ACHN (cell line): ENCODE results near the gene MMP15.
A peak's percentile ranks its signal among the peaks of the same experiment; 100 is the strongest.
"Not testable (repeated sequence)": the region's sequence is repeated elsewhere in the genome, so short reads cannot be mapped to it uniquely, and the experiment has no call there.

Experiments used
- DNase-seq: peaks from one replicate; pipeline ENCODE4 v3.0.0-alpha.2; 2015
- in situ Hi-C: cut with HindIII; loops from 2 replicates; pipeline ENCODE4 v1.10.0; 2017; ENCODE audit warnings: low sequenced_read_pairs, low pct_ligation_motif_present, low pct_unique_long_range_greater_than_20kb

MMP15 gene

DNA sequence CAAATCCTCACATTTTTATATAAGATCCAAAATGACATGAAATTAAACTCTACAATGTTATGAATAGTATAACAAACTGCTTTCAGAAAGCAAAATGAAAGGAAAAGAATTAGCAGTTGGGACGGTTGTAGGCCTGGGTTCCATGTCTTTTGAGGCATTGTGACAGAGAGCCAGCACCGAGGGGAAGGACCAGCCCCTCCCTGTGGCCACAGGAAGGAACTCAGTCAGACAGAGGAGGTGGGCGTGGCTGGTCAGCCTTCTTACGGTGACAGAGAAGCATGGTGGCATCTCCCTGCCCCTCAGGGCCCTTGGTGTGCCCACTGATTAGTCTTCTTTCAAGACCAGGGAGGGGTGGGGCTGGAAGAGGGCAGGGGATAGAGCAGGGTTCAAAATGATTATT is 30.8 kb upstream of the MMP15 start:
- peak; percentile 67 for DNase-seq
- in situ Hi-C loops = no loop called here

DNA sequence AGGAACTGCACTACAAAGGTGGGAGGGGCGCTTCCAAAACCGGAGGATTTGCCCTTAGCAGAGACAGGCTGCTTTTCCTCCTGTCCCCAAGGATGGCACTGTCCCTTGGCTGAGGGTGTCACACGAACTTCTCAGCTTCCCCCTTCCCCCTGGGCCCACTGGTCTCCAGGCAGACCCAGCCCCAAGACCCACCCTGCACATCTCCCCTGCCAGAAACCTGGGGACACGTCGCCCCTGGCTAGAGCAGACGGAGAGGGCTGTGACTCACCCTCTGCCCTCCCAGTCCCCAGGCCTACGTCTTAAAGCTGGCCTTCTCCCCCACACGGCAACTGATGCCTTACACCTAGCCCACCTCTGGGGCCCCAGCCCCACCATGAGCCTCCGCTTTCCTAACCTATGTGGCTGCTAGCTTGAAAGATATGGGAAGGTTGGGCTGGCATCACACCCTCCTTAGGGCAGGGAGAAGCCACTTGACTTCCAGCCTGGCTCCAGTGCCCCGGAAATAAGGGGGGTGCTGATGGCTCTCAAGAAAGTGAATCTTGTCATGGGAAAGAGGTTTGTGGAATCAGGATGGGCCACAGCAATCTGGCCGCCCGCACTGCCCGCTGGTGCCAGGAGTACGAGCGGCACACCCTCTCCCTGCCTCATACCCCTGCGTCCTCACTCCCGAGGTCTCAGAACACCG is 29.7 kb upstream of the MMP15 start:
- in situ Hi-C loops = no loop called here
- DNase-seq = no peak

DNA sequence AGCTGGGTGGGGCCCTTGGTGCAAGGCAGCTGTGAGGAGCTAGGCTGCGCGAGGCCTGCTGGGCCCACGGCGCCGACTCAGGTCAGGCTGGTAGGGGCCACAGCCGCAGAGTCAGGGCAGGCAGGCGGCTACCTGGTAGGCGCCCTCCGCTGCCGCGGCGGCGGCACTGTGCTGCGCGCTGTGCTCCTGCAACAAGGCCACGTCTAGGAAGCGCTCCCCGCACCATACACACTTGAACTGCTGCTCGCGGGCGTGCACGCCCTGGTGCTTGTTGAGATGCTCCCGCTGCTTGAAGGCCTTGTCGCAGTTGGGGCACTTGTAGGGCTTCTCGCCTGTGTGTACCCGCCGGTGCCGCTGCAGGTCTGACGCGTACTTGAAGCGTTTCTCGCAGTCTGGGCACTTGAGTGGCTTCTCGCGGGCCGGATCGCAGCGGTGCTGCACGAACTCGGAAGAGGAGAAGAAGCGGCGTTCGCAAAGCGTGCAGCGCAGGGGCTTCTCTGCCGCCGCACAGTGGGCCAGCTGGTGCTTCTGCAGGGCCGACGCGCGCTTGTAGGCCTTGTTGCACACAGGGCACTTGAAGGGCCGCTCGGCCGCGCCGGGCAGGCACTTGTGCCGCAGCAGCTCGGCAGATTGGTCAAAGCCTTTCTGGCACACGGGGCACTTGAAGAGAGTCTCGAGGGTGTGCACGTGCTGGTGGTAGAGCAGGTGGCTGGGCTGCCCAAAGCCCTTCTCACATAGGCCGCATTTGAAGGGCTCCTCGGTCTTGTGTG is 29.0 kb upstream of the MMP15 start:
- DNase-seq = no peak
- in situ Hi-C loops = no loop called here

DNA sequence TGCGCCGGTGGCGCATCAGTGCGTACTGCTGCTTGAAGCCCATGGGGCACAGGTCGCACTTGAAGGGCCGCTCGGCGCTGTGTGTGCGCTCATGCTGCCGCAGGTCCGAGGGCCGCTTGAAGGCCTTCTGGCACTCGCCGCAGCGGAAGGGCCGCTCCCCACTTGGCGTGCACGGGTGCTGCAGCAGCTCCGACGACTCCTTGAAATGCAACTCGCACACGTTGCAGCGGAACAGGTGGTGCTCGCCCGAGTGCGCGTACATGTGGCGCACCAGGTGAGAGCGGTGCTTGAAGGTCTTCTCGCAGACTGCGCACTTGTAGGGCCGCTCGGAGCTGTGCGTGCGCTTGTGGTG is 28.4 kb upstream of the MMP15 start:
- in situ Hi-C loops = no loop called here

DNA sequence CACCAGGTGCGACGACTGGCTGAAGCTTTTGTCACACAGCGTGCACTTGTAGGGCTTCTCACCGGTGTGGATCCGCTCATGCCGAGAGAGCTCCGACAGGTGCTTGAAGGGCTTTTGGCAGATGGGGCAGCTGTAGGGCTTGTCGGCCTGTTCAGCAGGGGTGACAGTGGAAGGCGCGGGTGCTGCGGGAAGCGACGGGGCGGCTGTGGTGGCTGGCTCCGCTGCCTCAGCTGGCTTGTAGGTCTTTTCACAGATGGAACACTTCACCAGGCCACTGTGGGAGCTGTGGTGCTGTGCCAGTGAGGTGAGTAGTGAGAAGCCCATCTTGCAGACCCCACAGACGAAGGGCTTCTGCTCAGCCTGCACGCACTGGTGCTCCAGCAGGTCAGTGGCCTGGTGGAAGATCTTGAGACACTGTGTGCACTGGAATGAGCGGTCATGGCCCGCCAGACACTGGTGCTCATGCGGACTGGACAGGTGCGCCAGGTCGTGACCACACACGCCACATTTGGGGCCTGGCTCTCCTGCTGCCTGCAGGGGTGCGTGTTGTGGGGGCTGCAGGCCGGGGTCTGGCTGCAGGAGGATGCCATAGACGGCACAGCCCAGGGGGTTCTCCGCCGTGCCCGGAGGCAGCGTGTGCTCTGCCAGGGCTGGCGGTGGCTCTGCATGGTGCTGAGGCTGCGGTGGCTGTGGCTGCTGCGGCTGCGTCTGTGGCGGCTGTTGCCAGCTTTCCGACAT is 27.9 kb upstream of the MMP15 start:
- in situ Hi-C loops = no loop called here
- no peak for DNase-seq

More for the DNA sequence above, 28.4 kb upstream of the MMP15 start:
- DNase-seq = no peak

DNA sequence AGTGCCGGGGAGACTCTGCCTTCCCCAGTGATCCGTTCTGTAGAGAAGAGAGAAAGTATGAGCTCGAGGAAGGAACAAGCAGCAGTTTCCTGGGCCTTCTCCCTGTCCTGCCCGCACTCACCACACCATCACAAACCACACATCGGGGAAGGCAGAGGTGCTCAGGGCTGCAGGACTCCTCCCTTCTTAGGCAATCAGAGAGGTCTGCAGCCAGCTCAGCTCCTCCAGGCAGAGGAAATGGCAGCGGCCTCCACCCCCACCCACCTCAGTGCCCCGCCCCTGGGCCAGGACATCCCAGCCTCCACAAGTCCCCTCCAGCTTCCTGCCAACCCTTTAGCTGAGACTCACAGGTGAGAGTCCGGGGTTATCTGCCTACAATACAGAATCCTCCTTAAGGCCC is 27.1 kb upstream of the MMP15 start:
- DNase-seq = no peak
- in situ Hi-C loops = no loop called here

DNA sequence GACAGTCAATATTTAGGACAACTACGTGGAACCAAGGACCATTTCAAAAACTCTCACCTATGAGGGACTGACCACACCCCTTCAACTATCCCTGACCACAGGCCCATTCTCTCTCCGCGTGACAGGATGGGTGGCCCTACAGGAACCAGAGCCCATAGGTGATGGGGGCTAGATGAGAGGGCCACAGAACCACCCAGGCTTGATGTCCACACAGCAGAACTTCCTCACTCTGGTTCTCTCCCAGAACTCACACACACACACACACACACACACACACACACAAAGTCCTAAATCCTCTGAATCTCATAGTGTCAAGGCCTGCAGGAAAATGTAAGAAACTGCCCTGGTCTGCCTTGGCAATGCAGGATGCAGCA is 26.6 kb upstream of the MMP15 start:
- in situ Hi-C loops = no loop called here
- no peak for DNase-seq

DNA sequence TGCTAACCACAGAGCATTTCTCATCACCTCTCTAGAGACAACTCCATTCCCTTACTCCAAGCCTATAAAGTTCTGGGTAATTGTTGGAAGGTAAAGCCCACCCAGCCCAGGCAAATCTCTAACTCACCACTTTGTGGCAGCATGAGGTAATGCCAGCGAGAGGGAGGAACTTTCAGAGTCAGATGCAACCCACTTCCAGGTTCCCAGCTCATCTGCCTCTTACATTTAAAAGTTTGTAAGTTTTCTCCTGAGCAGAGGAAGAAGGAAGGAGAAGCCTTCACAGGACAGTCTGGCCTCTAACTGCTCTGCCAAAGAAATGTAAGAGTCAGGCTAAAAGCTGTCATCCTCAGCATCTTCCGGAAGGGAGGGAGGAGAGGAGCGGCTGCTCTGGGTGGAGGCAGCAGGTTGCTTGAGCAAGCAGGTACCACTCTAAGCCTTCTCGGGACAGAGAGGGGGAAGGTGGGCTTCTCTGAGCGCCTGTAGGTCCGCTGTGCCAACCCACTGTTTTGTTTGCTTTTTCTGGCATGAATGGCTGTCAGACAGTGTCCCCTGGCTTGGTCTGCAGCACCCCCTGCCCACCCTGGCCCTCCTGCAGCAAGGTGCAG is 26.1 kb upstream of the MMP15 start:
- peak; percentile 38 for DNase-seq
- in situ Hi-C loops = no loop called here

DNA sequence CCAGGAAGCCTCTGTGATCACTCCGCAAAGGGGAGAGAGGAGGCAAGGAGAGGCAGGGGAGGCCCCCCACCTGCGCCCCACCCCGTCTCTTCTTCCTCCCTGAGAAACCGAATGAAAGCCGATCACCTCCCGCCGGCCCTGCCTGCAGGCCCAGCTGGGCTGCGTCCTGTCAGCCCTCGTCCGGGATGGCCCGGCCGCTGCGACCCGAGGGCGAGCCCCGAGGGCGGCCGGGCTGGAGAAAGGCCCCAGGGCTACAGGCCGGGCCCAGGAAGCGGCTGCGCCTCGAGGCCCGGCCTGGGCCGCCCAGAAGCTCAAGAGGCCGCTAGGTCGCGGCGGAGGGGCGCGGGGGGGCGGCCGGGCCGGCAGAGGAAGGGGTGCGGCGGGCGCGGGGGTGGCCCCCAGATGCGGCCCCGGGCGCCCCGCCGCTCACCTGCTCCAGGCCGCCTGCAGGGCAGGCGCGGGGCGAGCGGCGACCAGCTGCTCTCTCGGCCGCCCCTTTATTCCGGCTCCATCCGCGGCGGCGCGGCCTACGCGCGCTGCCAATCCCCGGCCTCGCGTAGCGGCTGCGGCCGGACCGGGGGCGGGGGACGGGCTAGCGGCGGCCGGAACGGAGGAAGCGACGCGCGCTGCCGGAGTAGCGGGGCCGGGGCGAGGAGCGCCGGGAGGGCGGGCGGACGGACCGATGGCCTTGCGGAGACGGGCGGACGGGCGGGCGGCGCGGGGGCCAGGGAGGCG is 25.4 kb upstream of the MMP15 start, which contains the start of gene ZNF319:
Gene ZNF319 (minus strand): TSS at position 702 of the 735 bp plus-strand sequence. CDS start 2,407 bp downstream, outside the sequence.
- DNase-seq = peak; percentile 34
- in situ Hi-C loops = no loop called here

DNA sequence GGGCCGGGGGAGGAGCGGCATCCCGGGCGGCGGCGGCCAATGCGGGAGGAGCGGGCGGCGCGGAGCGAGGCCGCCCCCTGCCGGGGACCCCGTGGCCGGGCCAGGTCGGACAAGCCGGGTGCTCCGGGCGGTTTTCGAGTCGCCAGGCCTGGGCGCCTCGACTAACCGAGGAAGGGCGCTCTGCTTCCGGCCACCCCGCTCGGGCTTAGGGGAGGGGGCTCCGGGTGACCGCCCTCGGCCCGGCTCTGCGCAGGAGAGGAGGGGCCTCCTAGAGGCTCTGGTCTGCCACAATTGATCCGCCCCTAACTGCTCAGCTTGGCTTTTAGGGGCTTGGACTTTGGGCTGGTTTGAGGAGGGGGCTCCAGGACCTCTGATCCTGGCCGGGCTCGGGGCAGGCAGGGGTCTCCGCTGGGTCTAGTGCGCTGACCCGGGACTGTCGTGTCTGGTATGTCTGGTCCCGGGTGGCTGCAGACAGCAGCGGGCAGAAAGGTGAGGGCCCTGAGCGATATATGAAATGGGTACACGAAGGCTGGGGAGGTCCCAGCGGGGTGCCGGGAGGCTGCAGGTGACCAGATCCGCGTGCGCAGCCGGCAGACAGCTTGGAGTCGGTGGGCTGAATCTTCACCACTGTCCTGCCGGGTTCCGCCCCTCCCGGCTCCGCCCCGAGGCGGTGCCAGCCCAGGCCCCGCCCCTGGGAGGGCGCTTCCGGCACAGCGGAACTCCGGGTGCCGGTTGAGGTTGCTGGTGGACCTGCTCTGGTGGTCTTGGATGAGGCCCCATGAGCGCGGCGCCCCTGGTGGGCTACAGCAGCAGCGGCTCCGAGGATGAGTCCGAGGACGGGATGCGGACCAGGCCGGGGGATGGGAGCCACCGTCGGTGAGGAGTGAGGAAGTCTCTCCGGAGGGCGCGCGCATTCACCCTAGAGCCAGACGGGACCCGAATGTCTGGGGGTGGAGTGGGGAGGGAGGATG is 24.6 kb upstream of the MMP15 start, which contains the start of gene USB1:
Gene USB1 (plus strand): TSS at position 702 of the 971 bp plus-strand sequence. CDS start 77 bp downstream, at position 779.
- peak; percentile 93 for DNase-seq
- in situ Hi-C loops = no loop called here

DNA sequence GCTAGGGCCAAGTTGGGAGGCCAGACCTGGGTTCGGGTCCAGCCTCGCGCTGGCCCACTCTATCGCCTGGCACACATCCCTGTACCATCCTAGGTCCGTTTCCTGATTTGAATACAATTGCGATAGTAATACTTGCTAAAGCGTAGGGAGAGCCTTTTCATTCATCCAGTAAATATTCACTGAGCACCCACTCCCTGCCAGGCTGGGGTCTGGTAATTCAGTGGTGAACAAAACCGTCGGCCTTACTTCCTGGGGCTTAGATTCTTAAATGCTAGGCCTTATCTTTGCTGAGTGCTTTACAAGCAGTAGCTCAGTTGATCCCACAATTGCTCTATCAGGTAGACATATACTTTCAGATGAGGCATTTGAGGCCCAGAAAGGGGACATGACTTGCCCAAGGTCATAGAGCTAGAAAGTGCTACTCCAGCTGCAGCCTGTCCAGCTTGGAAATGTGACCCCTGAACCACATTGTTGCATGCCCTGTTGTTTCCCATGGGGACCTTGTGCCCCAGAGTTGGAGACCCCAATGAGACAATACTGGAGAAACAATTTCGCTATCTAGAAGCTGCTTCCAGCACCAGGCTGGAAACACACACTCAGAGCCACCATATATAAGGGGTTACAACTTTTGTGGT is 23.7 kb upstream of the MMP15 start:
- in situ Hi-C loops = no loop called here

DNA sequence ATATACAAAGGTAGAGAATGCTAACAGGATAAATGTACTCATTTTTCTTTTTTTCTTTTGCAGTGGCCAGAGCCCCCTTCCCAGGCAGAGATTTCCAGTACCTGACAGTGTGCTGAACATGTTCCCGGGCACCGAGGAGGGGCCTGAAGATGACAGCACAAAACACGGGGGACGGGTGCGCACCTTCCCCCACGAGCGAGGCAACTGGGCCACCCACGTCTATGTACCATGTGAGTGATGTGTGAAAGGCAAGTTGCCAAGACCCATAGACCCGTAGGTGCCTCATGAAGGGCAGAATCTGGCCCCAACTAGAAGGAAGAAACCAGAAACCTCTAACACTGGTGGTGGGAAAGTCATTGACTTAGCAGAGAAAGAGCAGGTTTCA is 23.1 kb upstream of the MMP15 start:
- no peak for DNase-seq
- in situ Hi-C loops = no loop called here

More for the DNA sequence above, 23.7 kb upstream of the MMP15 start:
- DNase-seq = no peak

DNA sequence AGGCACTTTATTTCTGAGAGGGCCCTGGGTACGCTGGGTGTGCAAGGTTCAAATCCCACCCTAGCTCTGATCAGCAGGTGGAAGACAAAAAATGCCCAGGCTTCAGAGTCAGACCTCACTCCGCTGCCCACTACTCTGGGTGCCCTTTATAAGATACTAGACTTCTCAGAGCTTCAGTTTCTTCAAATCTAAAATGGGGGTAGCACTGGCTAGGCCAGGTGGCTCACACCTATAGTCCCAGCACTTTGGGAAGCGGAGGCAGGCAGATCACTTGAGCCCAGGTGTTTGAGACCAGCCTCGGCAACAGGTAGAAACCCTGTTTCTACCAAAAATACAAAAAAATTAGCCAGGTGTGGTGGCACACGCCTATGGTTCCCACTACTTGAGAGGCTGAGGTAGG is 22.6 kb upstream of the MMP15 start:
- in situ Hi-C loops = no loop called here

DNA sequence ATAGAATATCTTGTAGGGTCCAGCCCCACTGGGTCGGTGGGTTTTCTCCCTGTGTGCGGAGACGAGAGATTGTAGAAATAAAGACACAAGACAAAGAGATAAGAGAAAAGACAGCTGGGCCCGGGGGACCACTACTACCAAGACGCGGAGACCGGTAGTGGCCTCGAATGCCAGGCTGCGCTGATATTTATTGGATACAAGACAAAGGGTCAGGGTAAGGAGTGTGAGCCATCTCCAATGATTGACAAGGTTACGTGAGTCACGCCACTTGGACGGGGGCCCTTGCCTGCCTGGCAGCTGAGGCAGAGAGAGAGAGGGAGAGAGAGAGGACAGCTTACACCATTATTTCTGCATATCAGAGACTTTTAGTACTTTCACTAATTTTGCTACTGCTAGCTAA is 20.8 kb upstream of the MMP15 start:
- peak; percentile 87 for DNase-seq
- in situ Hi-C loops = not testable (repeated sequence)

More for the DNA sequence above, 22.6 kb upstream of the MMP15 start:
- no peak for DNase-seq

DNA sequence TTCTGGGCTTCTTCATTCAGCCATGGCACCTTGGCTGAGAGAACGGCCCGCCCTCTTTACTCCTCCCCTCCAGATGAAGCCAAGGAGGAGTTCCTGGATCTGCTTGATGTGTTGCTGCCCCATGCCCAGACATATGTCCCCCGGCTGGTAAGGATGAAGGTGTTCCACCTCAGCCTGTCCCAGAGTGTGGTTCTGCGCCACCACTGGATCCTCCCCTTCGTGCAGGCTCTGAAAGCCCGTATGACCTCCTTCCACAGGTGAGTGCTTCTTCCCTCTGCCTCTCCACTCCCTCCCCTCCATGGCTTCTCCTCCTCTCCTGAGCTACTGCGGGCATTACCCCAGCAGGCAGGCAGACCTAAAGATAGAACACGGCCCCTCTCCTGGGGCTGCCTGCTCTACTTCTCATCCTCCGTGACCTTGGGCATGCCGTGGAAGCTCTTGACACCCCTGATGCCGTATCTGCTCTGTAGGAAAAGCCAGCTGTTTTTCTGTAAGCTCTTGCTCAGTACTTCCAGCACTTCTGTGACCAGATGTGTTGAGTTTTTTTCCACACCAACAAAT is 15.6 kb upstream of the MMP15 start:
- in situ Hi-C loops = no loop called here
- no peak for DNase-seq

DNA sequence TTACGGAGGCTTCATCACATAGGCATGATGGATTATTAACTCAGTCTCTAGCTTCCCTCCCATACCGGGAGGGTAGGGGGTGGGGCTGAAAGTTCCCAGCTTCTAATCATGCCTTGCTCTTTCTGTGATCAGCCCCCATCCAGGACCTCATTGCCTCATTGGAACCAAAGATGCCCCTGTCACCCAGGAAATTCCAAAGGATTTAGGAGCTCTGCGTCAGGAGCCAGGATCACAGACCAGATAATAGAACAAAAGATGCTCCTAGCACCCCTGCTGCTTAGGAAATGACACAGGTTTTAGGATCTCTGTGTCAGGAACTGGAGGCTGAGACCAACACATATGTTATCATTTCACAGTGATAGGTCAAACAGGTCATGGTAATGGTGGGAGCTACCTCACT is 14.7 kb upstream of the MMP15 start:
- in situ Hi-C loops = no loop called here
- no peak for DNase-seq

DNA sequence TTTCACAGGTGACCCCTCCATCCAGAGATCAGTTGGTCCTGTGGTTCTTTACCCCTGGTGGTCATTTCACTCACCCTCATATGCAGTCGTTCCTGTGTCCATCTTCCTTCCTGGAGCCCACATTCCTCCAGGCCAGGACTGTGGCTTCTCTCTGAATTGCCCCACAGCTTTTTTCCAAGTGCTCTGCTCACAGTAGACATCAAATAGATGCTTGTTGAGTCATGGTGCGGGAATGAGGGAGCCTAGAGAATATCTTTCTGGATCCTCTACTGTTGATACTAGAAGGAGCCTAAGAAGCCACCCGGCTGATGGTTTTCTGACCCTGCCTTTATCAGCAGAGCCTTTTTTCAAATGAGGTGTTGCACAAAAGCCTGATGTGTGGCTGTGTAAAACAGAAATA is 13.9 kb upstream of the MMP15 start:
- DNase-seq = peak; percentile 72
- in situ Hi-C loops = no loop called here
